OCI-LY3 (cell line): Measurements from ENCODE around the gene WAS.
A peak's percentile ranks its signal among the peaks of the same experiment; 100 is the strongest.

Experiments
- H2AFZ ChIP-seq: fragments of 200-600, 300-600 bp; shearing (Covaris generic); 2 replicates; pipeline ENCODE4 v1.6.0; 2014; ENCODE audit warnings: antibody characterized with exemption, low read depth, low read length
- H3K27ac ChIP-seq: fragments of 200-600, 300-600 bp; sonication (generic); 2 replicates; pipeline ENCODE4 v1.5.1; 2014; ENCODE audit warnings: mild to moderate bottlenecking, low read length, moderate library complexity, mixed read lengths
- H3K27me3 ChIP-seq: fragments of 200-600, 300-600 bp; sonication (generic); 2 replicates; pipeline ENCODE4 v1.6.1; 2014; ENCODE audit warnings: low read depth, low read length, mixed read lengths
- H3K36me3 ChIP-seq: fragments of 200-600, 300-600 bp; sonication (generic); replicated peaks from 2 replicates; pipeline ENCODE3; 2014; ENCODE audit warnings: low read depth, low read length, mixed read lengths
- H3K4me1 ChIP-seq: fragments of 300-600, 200-600 bp; sonication (generic); 2 replicates; pipeline ENCODE4 v1.6.1; 2014; ENCODE audit warnings: low read length, mixed read lengths
- H3K4me2 ChIP-seq: fragments of 200-600, 300-600 bp; sonication (generic); 2 replicates; pipeline ENCODE4 v1.6.1; 2014; ENCODE audit warnings: low read length, mixed read lengths
- H3K4me3 ChIP-seq: fragments of 300-600, 200-600 bp; sonication (generic); 2 replicates; pipeline ENCODE4 v1.5.1; 2014; ENCODE audit warnings: antibody characterized with exemption, mild to moderate bottlenecking, low read length, moderate library complexity
- H3K79me2 ChIP-seq: fragments of 300-600, 200-600 bp; shearing (Covaris generic); 2 replicates; pipeline ENCODE4 v1.6.1; 2014; ENCODE audit warnings: mild to moderate bottlenecking, low read length, mixed read lengths
- H3K9ac ChIP-seq: fragments of 300-600, 200-600 bp; shearing (Covaris generic); 2 replicates; pipeline ENCODE4 v1.6.0; 2014; ENCODE audit warnings: mild to moderate bottlenecking, low read length, moderate library complexity
- H3K9me3 ChIP-seq: fragments of 200-600, 300-600 bp; shearing (Covaris generic); 2 replicates; pipeline ENCODE4 v1.6.1; 2014; ENCODE audit warnings: low read length, mixed read lengths; ENCODE audit not compliant: insufficient read depth
- H4K20me1 ChIP-seq: fragments of 200-600, 300-600 bp; sonication (generic); 2 replicates; pipeline ENCODE4 v1.6.1; 2016; ENCODE audit warnings: low read length, mixed read lengths; ENCODE audit not compliant: insufficient read depth
- CTCF ChIP-seq: fragments of 200-600, 300-600 bp; sonication (generic); IDR thresholded peaks from 2 replicates; pipeline ENCODE4 v1.5.1; 2014; ENCODE audit warnings: antibody characterized with exemption, low read length, low read depth
- EZH2phosphoT487 ChIP-seq: fragments of 200-600 bp; shearing (Covaris generic); IDR thresholded peaks from 2 replicates; pipeline ENCODE4 v1.6.1; 2018; ENCODE audit warnings: antibody characterized with exemption, mixed run types, low read depth

WAS gene

GRCh38 chrX:48694776-48695533 lies 11.4 kb downstream of the WAS start:
- TF ChIP-seq EZH2phosphoT487 (no peak), CTCF (no peak)
- peak overlapping the region; percentile 91; the same call in 1 of the 2 replicates for H3K9ac ChIP-seq
- H3K4me1 ChIP-seq = peaks cover 14% of the 10 kb centered on the region
- H3K4me3 ChIP-seq = peak overlapping the region; percentile 100
- H3K36me3 ChIP-seq = peaks cover 11% of the 10 kb centered on the region
- no peaks in the 10 kb centered on the region for H3K9me3 ChIP-seq
- H2AFZ ChIP-seq = 0 out of 2 replicates have a peak overlapping the region, but pooled peaks have one; percentile 46
- H3K4me2 ChIP-seq = peak overlapping the region; percentile 100
- no peak overlapping the region for H3K27ac ChIP-seq
- H3K79me2 ChIP-seq = peaks cover 38% of the 10 kb centered on the region
- H4K20me1 ChIP-seq = no peaks in the 10 kb centered on the region
- no peaks in the 10 kb centered on the region for H3K27me3 ChIP-seq

GRCh38 chrX:48695534-48695896 lies 11.9 kb downstream of the WAS start:
- Histone ChIP-seq H2AFZ (0 out of 2 replicates have a peak overlapping the region, but pooled peaks have one; percentile 46), H3K9me3 (no peaks in the 10 kb centered on the region), H3K79me2 (peaks cover 42% of the 10 kb centered on the region), H3K9ac (peak overlapping the region; percentile 91), H3K36me3 (peaks cover 16% of the 10 kb centered on the region), H3K27ac (no peak overlapping the region), H3K4me2 (peak overlapping the region; percentile 100), H4K20me1 (no peaks in the 10 kb centered on the region), H3K4me3 (peak overlapping the region; percentile 100), H3K27me3 (no peaks in the 10 kb centered on the region), H3K4me1 (peaks cover 14% of the 10 kb centered on the region)
- TF ChIP-seq CTCF (no peak), EZH2phosphoT487 (no peak)

DNA sequence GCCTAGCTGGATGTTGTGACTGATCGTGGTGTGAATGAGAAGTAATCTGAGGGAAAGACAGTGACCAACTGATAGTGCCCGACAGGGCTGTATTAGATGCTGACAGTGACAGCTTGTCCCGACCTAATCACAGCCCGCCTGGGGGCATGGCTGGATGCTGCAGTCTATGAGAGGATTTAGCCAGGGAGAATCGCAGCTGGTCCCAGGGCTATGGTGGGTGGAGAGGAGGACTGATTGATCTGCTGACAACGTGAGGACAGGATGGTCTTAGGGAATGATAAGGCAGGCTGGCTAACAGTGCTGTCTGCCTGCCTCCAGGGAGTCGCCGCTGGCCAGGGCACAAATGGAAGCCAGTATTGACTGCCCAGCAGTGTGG lies 12.3 kb downstream of the WAS start:
- Histone ChIP-seq H3K79me2 (peaks cover 46% of the 10 kb centered on the region), H2AFZ (peak overlapping the region; percentile 74; the same call in 1 of the 2 replicates), H3K4me1 (peaks cover 14% of the 10 kb centered on the region), H4K20me1 (no peaks in the 10 kb centered on the region), H3K27me3 (no peaks in the 10 kb centered on the region), H3K4me2 (peak overlapping the region; percentile 100), H3K36me3 (peaks cover 20% of the 10 kb centered on the region), H3K27ac (peak overlapping the region; percentile 46), H3K4me3 (peak overlapping the region; percentile 100), H3K9me3 (no peaks in the 10 kb centered on the region), H3K9ac (peak overlapping the region; percentile 91)
- no peak for TF ChIP-seq CTCF
- no peak for TF ChIP-seq EZH2phosphoT487

DNA sequence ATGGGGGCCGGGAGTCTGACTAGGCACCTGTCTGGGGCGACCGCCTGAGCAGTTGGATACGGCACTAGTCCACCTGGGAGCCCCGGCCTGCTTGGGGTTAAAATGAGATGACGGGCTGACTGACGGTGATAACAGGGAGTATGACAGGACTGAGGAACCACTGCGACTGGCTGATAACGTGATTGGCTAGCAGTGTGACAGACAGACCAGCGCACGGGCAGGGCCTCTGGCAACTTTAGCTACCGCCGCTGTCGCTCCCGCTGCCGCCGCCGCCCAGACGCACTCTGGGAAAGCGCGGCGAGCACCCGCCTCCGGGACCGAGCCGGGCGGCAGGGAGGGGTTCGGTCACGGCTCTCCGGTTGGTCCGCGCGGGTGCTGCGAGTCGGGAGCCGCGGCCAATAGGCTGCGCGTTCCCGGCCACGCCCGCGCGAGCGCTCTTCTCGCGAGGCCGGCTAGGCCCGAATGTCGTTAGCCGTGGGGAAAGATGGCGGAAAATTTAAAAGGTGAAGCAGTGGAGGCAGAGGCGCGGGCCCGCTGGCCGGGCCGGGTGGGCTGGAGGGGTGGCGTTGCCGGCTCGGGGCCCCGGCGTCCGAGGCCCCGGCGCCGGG lies 12.8 kb downstream of the WAS start, which contains the start of gene SUV39H1:
TSS of gene SUV39H1 (plus strand) at position 434 of the 608 bp plus-strand sequence. CDS start at position 485, 51 bp downstream.
- no peaks in the 10 kb centered on the region for H4K20me1 ChIP-seq
- H3K79me2 ChIP-seq = peaks cover 49% of the 10 kb centered on the region
- H3K4me1 ChIP-seq = peaks cover 14% of the 10 kb centered on the region
- peaks cover 25% of the 10 kb centered on the region for H3K36me3 ChIP-seq
- peak within 1 kb of the TSS; percentile 100 for H3K4me2 ChIP-seq
- H3K9ac ChIP-seq = peak within 1 kb of the TSS; percentile 91
- H3K4me3 ChIP-seq = peak within 1 kb of the TSS; percentile 100
- no peaks in the 10 kb centered on the region for H3K9me3 ChIP-seq
- no peaks in the 10 kb centered on the region for H3K27me3 ChIP-seq
- peak within 1 kb of the TSS; percentile 74; the same call in 1 of the 2 replicates for H2AFZ ChIP-seq
- TF ChIP-seq CTCF (no peak), EZH2phosphoT487 (no peak)
- H3K27ac ChIP-seq = peak within 1 kb of the TSS; percentile 67
